NB4 (cell line): ENCODE data around the gene DNAJC15.

ENCODE experiments used
- DNase-seq: peaks from one replicate; pipeline ENCODE4 v3.0.0; 2010; ENCODE audit warnings: low read depth
- H3K4me3 ChIP-seq: one replicate; pipeline ENCODE4 v1.5.1; 2011; ENCODE audit warnings: mild to moderate bottlenecking, low read depth, low read length, moderate library complexity
- CTCF ChIP-seq: IDR thresholded peaks from one replicate; pipeline ENCODE4 v1.5.1; 2012; ENCODE audit warnings: low read depth, low read length
- MAX ChIP-seq: IDR thresholded peaks from 2 replicates; pipeline ENCODE4 v1.6.1; 2011; ENCODE audit warnings: low read depth, low read length
- MYC ChIP-seq: IDR thresholded peaks from 2 replicates; pipeline ENCODE4 v1.6.1; 2011; ENCODE audit warnings: low read depth, low read length
- POLR2A ChIP-seq: IDR thresholded peaks from 2 replicates; pipeline ENCODE4 v1.6.1; 2011; ENCODE audit warnings: mild to moderate bottlenecking; ENCODE audit not compliant: insufficient read length; ENCODE audit errors: extremely low read depth

Gene DNAJC15

GRCh38 chr13:43005460-43006236, 17.7 kb upstream of the DNAJC15 start:
- TF ChIP-seq MYC = no peak
- TF ChIP-seq POLR2A = no peak
- TF ChIP-seq CTCF = no peak
- no peak overlapping the region for H3K4me3 ChIP-seq
- no peak for DNase-seq

- no peak overlapping the region for H3K4me3 ChIP-seq
- no peak for DNase-seq
- TF ChIP-seq MAX (no peak), CTCF (no peak), POLR2A (no peak), MYC (no peak)
Measured at GRCh38 chr13:43006893-43007631, 16.3 kb upstream of the DNAJC15 start.

GRCh38 chr13:43008596-43008995, 14.8 kb upstream of the DNAJC15 start:
- no peak overlapping the region for H3K4me3 ChIP-seq
- no peak for DNase-seq
- TF ChIP-seq MYC = no peak
- TF ChIP-seq POLR2A = no peak
- TF ChIP-seq CTCF = no peak
- TF ChIP-seq MAX = no peak

- H3K4me3 ChIP-seq = no peak overlapping the region
- TF ChIP-seq MYC (no peak), CTCF (no peak), MAX (no peak), POLR2A (no peak)
- no peak for DNase-seq
Measured at GRCh38 chr13:43009506-43009905, 13.9 kb upstream of the DNAJC15 start.

- TF ChIP-seq POLR2A = no peak
- DNase-seq = no peak
- no peak overlapping the region for H3K4me3 ChIP-seq
Measured at GRCh38 chr13:43014162-43014561, 9.2 kb upstream of the DNAJC15 start.

GRCh38 chr13:43016226-43016625, 7.2 kb upstream of the DNAJC15 start:
- TF ChIP-seq MYC (no peak), MAX (no peak), POLR2A (no peak), CTCF (no peak)
- no peak overlapping the region for H3K4me3 ChIP-seq
- no peak for DNase-seq
